GM18507 (cell line): ENCODE data around the gene RNF207.

Experiments used
- DNase-seq: peaks from one replicate; pipeline ENCODE4 v3.0.0; 2011; ENCODE audit warnings: low read depth; ENCODE audit not compliant: insufficient read length; ENCODE audit errors: extremely low spot score
- FAIRE-seq: peaks from 2 replicates; lab custom pipeline; 2011; peaks lifted over from hg19 to GRCh38; lab: Jason Lieb, UNC

The RNF207 gene, protein sequence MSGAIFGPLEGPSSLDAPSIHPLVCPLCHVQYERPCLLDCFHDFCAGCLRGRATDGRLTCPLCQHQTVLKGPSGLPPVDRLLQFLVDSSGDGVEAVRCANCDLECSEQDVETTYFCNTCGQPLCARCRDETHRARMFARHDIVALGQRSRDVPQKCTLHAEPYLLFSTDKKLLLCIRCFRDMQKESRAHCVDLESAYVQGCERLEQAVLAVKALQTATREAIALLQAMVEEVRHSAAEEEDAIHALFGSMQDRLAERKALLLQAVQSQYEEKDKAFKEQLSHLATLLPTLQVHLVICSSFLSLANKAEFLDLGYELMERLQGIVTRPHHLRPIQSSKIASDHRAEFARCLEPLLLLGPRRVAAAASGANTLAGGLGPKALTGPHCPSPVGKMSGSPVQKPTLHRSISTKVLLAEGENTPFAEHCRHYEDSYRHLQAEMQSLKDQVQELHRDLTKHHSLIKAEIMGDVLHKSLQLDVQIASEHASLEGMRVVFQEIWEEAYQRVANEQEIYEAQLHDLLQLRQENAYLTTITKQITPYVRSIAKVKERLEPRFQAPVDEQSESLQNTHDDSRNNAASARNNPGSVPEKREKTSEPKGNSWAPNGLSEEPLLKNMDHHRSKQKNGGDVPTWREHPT

DNA sequence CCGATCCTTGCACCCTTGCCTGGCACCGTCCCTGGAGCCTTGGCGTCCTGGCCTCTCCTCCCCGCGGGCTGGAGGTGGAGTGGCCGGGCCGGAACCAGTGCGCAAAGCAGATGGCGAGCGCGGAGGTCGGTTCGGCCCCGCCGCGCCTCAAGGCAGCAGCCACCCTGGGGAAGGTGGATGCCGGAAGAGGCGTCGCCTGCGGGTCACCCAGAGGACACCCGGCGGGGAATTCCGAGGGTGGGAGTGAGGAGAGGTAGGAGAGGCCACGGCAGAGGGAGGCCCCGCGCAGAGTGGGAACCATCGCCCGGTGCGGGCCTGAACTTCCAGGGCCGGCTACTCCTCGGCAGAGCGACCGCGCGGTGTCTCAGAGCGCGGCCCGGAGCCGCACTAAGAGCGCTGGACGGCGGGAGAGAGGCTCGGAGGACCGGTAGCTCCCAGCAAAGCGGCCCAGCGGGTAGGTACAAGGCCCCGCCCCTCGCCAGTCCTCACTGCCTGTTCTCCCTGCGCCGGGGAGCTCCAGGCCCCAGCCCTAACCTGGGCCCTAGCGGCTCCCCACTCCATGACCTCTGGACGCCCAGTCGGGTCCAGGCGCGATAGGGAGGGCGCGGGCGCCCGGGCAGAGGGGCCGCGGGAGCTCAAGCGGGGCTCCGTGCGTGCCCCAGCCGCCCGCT lies at the start of gene RNF207:
TSS of gene RNF207 (plus strand) at position 271 of the 671 bp plus-strand sequence. CDS start 417 bp downstream, outside the sequence.
- peak; percentile 89 for FAIRE-seq
- DNase-seq, result peak; percentile 75

DNA sequence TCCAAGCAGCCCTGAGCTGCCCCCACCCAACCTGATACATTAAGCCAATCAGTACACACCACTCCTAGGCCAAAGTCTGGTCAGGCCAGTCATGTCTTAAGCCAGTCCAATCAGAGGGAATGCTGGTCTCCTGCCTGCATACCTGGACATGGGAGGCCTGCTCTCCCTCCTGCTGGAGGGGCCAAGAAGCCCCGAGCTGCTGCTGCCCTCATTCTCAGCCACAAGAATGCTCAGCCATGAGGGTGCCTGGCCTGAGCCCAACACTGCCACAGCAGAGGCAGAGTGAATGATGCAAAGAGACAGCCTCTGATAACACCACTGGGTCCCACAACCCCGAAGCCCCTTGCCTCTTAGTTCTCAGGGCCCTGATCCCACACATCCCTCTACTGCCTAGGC lies 48.8 kb upstream of the RNF207 start:
- no peak for FAIRE-seq
- DNase-seq, result no peak

DNA sequence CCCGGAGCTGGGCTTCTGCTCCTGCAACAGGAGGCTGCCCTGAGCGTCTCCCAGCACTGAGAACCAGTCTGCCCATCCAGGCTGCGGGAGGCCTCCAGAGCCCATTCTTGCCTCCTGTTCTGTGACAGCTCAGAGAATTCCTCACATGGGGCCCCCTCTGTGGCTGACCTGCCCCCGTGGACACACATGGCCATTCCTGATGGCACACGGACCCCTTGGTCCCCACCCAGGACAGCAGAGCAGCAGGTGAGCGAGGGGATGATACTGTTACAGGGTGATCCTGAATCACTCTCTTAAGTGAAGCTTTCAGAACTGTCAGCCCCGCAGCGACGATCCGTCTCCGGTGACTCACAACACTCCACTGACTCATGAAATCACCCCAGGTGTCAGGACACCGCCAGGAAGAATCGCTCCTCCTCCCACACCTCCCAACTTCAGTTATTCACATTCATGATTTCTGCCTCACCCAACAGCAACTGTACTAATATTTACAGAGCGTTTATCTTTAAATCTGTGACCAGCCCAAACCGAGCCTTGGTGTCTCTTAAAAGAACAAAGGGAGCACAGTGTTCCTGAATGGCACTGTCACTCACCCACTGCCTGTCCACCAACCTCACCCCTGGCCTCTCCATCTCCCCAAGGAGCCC lies 48.3 kb upstream of the RNF207 start:
- DNase-seq, result no peak
- FAIRE-seq, result no peak

DNA sequence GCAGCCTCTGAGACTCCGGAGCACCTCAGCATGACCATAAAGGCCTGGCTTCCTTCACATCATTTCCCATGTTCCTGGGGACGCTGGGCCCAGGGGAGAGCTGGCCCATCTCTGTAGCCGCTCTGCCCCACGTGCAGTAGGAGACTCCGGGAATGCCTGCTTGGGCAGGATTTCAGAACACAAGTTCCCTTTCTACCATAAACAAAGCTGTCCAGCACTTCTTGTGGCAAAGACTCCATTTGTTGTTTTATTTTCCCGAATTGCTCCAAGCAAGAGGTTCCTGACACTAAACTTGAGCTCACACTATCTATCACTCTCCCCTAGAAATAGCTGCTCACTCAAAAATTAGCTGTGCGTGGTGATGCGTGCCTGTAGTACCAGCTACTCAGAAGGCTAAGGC lies 47.7 kb upstream of the RNF207 start:
- DNase-seq, result no peak
- no peak for FAIRE-seq

DNA sequence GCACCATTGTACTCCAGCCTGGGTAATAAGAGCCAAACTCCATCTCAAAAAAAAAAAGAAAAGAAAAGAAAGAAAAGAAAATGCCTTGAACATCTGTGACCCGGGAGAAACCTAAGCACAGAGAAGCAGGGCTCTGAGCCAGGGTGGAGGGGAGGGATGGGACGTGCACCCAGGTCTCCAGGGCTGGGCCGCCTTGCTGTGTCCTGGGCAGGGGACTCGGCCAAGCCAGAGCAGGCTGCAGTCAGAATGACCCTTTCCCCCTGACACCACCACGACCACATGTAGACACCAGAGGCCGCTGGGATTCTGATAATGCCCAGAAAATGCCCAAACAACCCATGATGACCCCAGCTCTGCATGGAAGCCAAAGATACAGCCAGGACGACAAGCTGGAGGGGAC lies 43.6 kb upstream of the RNF207 start:
- FAIRE-seq (no peak), DNase-seq (no peak)

DNA sequence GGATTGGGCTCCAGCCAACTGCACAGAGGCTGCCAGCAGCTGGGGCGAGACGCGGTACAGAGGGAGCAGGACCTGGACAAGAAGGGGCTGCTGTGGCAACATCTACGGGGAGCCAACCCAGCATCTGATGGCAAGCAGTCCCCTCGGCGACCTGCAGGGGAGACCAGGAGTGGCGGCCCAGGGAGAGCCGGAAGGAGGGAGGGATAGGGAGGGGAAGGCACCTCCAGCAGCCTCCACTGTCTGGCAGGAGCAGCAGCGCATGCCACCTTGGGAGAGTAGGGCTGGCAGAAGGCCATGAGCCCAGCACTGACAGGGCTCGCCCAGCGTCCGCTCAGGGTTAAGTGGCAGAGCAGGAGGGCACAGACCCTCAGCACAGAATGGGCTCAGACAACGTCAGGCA lies 43.1 kb upstream of the RNF207 start:
- FAIRE-seq, result no peak
- DNase-seq, result no peak

DNA sequence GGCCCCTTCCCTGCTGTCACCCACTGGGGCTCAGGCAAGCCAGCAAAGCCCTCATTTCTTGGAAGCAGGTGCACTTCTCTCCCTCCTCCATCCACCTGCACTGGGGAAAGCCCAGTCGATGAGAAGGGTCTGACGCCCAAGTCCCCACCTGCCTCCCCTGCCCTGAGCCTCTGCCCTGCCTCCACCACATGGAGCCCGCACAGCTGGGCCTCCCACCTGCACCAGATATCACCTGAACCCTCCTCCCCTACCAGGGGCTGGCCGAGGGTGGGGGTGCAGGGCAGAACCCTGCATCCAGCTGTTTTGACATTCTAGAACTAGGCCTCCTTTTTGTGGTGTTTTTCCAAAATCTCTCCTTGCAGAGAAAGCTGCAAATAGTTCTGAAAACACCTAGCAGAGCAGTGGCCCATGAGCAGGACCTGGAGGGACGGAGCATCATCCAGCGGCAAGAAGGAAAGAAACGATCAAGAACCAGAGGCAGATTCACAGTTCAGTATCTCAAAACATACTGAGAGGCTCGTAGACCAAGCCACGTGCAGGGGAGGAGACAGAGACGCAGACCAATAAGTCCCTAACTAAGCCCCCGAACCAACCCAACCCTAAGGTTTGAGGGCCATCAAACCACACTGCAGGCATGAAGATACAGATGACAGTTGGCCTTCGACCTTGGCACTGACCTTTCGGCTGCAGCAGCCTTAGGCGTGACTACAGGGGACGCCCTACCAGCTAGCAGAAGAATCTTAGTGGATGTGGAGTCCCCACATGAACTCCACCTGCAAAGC lies 42.5 kb upstream of the RNF207 start:
- FAIRE-seq (no peak), DNase-seq (no peak)

DNA sequence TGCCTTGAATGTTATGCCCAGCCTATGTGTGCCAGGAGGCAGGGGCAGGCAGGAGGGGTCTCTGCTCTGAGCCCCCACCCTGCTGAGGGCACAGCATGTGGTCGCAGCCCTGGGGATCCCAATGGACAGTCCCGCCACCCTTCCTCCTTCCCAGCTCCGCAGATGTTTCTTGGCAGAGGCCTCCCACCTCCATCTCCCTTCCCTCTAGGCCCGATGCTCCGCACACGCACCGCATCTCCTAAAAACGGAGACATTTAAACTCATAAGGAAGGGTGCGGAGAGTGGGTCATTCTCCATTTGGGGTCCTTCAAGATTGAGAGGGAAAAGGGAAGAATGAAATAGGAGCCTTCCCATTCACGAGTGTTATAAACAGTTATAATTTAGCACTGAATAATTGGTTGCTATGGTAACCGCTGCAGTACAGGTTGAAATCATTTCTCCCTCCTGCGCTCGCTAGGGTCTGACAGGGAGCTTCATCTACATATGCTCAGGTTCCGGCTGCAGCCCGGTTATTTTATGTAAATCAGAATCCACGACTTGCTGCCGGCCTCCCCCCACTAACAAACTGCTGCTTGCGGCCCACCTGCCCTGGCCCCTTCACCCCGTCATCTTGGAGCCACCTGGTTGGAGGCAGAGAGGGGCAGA lies 41.8 kb upstream of the RNF207 start:
- DNase-seq (no peak), FAIRE-seq (no peak)

DNA sequence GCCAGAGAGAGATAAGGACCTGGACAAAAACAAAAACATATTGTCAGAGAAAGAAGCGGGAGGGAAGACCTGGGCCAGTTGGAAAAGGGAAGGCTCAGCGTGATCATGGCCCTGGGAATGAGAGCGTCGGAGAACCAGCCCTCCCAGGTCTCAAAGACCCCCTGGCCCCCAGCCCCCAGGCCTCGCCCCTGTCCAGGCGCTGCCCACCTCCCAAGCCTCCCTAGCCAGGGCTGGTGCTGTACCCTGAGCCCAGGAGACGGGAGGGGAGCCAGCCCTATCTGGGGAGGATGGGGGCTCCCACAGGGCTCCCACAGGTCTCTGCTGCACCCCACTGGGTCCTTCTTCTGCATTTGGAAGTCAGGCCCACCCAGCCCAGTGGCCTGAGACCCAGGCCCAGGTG lies 40.9 kb upstream of the RNF207 start:
- DNase-seq, result no peak
- FAIRE-seq, result no peak

DNA sequence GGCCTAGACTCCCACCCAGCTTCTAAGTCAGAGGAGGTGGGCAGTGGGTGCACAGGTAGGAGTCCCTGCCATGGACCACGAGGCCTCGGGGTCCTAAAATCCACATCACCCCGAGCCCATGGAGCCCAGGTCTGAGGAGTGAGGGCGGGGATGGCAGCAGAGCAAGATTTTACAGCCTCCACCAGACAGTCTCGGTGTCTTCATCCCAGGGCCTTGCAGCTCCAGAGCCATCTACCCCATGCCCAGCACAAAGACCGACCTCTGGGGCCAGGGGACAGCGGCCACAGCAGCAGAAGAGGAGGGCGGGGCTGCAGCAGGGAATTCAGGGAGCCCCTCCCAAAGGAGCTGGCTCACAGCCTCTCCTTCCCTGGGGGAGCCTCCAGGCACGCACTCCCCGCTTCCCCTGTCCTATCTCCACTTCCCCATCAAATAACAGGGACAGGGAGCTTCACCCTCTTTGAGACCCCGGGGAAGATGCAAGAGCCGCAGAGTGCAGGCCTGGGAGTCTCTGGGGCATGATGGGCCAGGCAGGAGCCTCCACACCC lies 40.4 kb upstream of the RNF207 start:
- no peak for FAIRE-seq
- DNase-seq, result no peak

DNA sequence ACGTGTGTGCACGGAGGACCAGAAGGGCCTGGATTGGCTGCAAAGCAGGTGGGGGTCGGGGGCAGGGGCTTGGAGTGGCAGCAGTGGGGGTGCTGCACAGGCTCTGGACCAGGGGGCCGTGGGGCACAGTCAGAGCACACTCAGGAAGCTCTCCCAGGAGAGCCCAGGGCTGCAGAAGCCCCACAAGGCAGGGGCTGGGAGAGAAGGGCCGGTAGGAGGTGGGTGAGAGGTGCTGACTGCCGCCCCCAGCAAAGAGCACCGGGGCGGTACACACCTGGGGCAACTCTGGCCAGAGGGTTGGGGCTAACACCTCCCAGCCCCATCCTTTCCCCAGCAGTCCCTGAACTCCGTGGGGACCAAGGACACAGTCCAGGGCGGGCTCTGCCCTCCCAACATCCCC lies 39.7 kb upstream of the RNF207 start:
- DNase-seq, result no peak
- no peak for FAIRE-seq

DNA sequence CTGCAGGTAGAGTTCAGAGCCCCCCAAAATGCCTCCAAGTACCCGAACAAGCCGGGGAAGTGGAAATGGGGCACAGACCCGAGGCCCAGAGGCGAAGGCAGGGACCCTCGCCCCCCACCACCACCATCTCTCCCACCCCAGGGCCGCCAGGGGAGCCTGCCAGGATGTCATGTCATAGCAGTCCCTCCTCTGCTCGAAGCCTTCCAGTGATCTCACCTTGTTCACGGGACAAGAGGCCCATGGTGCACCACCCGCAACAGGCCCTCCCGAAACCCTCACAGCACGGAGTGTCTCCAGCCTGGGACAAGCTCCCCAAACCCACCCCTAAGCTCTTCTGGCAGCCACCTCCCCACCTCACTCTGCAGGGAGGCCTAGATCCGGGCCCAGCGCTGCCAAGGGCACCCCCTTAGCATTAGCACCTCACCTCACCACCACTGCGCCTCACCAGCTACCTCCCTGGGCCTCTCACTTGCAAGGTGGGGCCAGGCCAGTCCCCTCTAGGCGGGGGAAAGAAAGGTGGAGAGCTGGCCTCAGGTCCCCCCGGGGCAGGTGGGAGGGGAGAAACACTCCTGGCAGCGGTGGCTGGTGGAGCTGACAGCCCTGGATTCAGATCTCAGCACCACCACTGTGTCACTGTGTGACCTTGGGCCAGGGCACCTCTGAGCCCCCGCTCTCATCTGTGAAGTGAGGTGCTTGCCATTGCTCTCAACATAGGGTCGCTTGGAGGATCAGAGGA lies 39.1 kb upstream of the RNF207 start:
- no peak for DNase-seq
- no peak for FAIRE-seq

DNA sequence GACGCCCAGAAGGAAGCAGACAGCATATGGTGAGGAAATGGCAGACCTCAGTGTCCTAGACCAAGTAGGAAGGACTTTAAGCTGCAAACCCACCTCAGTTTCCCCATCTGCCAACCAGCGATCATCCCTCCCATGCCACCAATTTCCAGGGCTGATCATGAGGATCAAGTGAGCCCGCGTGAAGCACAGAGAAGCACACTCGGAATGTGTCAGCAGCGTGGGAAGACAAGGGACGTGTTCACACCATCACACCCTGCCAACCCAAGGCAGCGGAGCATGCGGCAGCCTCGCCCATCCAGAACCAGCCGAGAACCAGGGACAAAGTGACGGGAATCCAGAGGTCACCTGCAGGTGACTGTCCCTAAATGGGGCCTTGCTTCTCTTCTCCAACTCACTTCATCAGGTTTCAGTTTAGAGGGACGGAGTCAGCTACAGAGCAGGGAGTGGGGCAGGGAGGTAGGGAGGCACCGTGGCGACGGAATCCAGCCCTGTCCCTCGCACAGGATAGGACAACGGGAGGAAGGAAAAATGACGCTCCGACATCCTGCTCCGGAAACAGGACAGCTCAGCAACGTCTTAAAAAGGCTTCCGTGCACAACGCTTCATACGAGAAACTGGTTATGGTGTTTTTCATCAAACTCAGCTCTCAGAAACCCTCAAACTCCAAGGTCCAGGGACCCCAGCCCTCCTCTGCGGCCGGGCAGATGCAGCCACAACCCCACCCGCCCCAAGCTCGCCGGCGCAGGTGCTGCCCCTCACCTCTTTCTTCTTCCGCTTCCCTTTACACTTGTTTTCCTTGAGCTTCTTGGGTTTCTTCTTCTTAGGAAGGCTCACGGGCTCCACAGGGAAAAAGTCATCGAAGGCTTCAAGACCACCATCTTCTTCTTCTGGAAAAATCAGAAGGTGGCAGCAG lies 38.3 kb upstream of the RNF207 start:
- FAIRE-seq, result no peak
- no peak for DNase-seq

DNA sequence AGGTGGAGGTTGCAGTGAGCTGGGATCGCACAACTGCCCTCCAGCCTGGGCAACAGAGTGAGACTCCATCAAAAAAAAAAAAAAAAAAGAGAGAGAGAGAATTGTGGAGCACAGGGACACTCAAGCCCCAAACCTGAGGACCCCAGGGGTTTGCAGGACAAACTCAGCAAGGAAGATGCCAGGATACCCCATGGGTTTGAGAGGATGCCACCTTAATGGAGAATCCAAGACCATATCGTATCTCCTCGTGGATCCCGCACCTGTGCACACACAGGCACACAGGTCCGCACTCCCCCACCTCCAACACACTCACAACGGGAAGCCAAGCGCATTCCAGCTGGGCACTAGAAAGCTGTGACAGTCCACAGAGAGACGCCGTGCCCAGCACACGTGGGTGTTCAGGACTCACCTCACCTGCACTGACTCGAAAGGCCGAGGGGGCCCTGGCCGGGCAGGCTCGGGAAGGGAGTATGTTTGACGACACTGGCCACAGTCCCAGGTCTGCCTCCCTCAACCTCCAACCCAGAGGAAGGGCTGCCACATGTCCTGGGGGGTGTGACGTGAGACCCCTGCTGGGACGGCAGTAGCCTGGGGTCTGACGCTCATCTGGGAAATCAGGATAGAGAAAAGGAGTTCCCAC lies 36.9 kb upstream of the RNF207 start:
- no peak for DNase-seq
- FAIRE-seq, result no peak

DNA sequence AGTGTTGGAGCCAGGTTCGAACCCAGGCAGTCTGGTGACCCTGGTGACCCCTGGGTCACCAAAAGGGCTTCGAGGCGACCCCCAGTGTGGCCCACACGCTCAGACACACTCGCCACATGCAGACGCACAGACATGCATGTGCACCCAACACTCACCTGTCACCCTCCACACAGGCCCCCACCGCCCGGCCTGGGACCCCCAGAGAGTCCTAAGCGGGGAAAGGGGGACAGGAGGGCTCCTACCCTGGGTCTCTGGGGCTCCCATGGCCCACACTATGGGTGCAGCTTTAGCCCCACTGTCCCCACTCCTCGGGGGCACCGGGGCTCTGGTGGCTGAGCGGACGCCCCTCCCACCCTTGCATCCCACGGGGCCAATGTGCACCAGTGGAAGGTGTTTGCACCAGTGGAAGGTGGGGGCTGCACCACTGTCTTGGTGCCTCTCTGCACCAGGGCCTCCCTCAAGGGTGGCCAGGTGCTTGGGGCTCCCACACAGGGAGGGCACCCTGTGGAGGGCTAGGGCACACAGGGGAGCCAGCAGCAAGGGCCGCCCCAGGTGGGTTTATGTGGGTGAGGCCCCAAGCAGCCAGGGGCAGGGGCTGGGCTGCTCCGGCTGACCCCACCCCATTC lies 35.7 kb upstream of the RNF207 start:
- FAIRE-seq (no peak), DNase-seq (no peak)

DNA sequence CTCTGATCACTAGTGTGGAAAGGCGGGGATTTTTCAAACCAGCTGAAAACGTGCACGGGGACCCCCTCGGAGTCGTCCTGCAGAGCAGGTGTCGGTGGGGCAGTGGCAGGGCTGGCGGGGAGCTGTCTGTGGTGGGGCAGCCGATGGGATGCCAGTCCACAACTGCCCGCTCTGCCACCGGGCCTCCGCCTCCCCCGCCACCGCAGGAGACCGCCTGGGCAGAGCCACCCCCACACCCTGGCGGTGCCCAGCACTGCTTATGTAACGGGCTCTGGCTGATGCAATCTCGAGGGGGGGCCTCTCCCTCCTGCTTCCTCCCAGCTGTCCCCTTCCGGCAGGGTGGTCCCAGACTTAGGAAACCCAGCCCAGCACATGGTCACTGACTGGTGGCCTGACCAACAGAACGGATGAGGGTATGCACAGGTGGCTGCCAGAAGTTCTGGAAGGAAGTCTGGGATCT lies 35.1 kb upstream of the RNF207 start:
- FAIRE-seq (no peak), DNase-seq (no peak)
